Dermis blood vessel endothelial cell (primary cell): ENCODE results near the gene MALSU1. TPM values are rescaled to one million over a fixed set of nuclear protein-coding genes. Genes with fewer than 3 reads are reported as not detected.
A peak's percentile ranks its signal among the peaks of the same experiment; 100 is the strongest.

Experiments
- DNase-seq: peaks from one replicate; pipeline ENCODE4 v3.0.0; 2010
- total RNA-seq: library from RNA; depleted of rRNA; stranded (reverse); fragments of >200 nt; gene quantifications from 2 replicates; pipeline ENCODE4 v1.2.3, GENCODE V29; 2014

The MALSU1 gene
- total RNA-seq, 1 donor from 2014 or later = 57.7 TPM

GRCh38 chr7:23336799-23337283 lies 37.7 kb downstream of the MALSU1 start:
- no peak for DNase-seq

- DNase-seq = no peak
Observed at GRCh38 chr7:23337374-23337773, 38.2 kb downstream of the MALSU1 start.

- DNase-seq = no peak
Observed at GRCh38 chr7:23338439-23338838, 39.3 kb downstream of the MALSU1 start.

GRCh38 chr7:23338863-23339262 lies 39.7 kb downstream of the MALSU1 start:
- DNase-seq = no peak

GRCh38 chr7:23341846-23342598 lies 42.9 kb downstream of the MALSU1 start:
- no peak for DNase-seq

- DNase-seq = no peak
Observed at GRCh38 chr7:23343102-23343501, 44.0 kb downstream of the MALSU1 start.

GRCh38 chr7:23343806-23344475 lies 44.8 kb downstream of the MALSU1 start:
- peak; percentile 40 for DNase-seq

- no peak for DNase-seq
Observed at GRCh38 chr7:23345601-23346000, 46.5 kb downstream of the MALSU1 start.

- DNase-seq = no peak
Observed at GRCh38 chr7:23346316-23346715, 47.2 kb downstream of the MALSU1 start.

- peak; percentile 50 for DNase-seq
Observed at GRCh38 chr7:23347033-23347681, 48.0 kb downstream of the MALSU1 start.

GRCh38 chr7:23347682-23348180 lies 48.6 kb downstream of the MALSU1 start:
- peak; percentile 87 for DNase-seq

GRCh38 chr7:23349484-23350157 lies 50.5 kb downstream of the MALSU1 start:
- peak; percentile 79 for DNase-seq

GRCh38 chr7:23350466-23350865 lies 51.3 kb downstream of the MALSU1 start:
- no peak for DNase-seq

GRCh38 chr7:23353172-23353571 lies 54.0 kb downstream of the MALSU1 start:
- DNase-seq = no peak

GRCh38 chr7:23356168-23356567 lies 57.0 kb downstream of the MALSU1 start:
- no peak for DNase-seq

GRCh38 chr7:23356726-23357125 lies 57.6 kb downstream of the MALSU1 start:
- DNase-seq = no peak

- DNase-seq = peak; percentile 73
Observed at GRCh38 chr7:23357190-23358093, 58.3 kb downstream of the MALSU1 start.

GRCh38 chr7:23358152-23358674 lies 59.1 kb downstream of the MALSU1 start:
- DNase-seq = no peak
